GM23338 (cell line): ENCODE measurements around the gene BTRC.

Experiments used
- CREB1 ChIP-seq: fragments of 250-450 bp; sonication (Bioruptor Pico); IDR thresholded peaks from 2 replicates; pipeline ENCODE4 v1.5.0; 2020; ENCODE audit warnings: low read depth, mild to moderate bottlenecking, moderate library complexity
- EZH2 ChIP-seq: fragments of 200-600 bp; sonication (generic); IDR thresholded peaks from one replicate; pipeline ENCODE4 v1.8.0; 2017; ENCODE audit warnings: antibody characterized with exemption, mild to moderate bottlenecking, low read depth; ENCODE audit not compliant: unreplicated experiment
- EZH2phosphoT487 ChIP-seq: fragments of 200-600 bp; sonication (generic); IDR thresholded peaks from one replicate; pipeline ENCODE4 v1.8.1; 2018; ENCODE audit warnings: antibody characterized with exemption; ENCODE audit not compliant: unreplicated experiment
- JUNB ChIP-seq: IDR thresholded peaks from one replicate; pipeline ENCODE4 v1.6.1; 2016; ENCODE audit warnings: antibody characterized with exemption; ENCODE audit not compliant: unreplicated experiment
- POLR2AphosphoS5 ChIP-seq: IDR thresholded peaks from 2 replicates; pipeline ENCODE4 v1.6.1; 2016; ENCODE audit warnings: antibody characterized with exemption, low read depth
- REST ChIP-seq: IDR thresholded peaks from one replicate; pipeline ENCODE4 v1.6.1; 2018; ENCODE audit warnings: antibody characterized with exemption; ENCODE audit not compliant: unreplicated experiment
- ZNF331 ChIP-seq: fragments of 250-450 bp; sonication (Bioruptor Pico); IDR thresholded peaks from 2 replicates; pipeline ENCODE4 v1.5.0; 2020; ENCODE audit warnings: low read depth, mild to moderate bottlenecking, moderate library complexity
- TF ChIP-seq, protein P1 (sequence below), 2 experiments: fragments of 200-600 bp in 1 of 2; sonication (generic) in 1 of 2; conservative IDR thresholded peaks; 2 replicates each; pipeline versions ENCODE4 v1.5.1 to v1.6.1; 2016 to 2017; ENCODE audit warnings: antibody characterized with exemption in 2 of 2, low read depth in 2 of 2, mild to moderate bottlenecking in 2 of 2, moderate library complexity in 1 of 2
- TF ChIP-seq, protein P2 (sequence below): IDR thresholded peaks from 2 replicates; pipeline ENCODE4 v1.6.1; 2016; ENCODE audit warnings: antibody characterized with exemption

- TF ChIP-seq POLR2AphosphoS5 (no peak), EZH2 (no peak), EZH2phosphoT487 (no peak), ZNF331 (no peak), JUNB (no peak), CREB1 (CRISPR knock-in tag) (no peak), REST (no peak)
- TF ChIP-seq, protein P1, sequence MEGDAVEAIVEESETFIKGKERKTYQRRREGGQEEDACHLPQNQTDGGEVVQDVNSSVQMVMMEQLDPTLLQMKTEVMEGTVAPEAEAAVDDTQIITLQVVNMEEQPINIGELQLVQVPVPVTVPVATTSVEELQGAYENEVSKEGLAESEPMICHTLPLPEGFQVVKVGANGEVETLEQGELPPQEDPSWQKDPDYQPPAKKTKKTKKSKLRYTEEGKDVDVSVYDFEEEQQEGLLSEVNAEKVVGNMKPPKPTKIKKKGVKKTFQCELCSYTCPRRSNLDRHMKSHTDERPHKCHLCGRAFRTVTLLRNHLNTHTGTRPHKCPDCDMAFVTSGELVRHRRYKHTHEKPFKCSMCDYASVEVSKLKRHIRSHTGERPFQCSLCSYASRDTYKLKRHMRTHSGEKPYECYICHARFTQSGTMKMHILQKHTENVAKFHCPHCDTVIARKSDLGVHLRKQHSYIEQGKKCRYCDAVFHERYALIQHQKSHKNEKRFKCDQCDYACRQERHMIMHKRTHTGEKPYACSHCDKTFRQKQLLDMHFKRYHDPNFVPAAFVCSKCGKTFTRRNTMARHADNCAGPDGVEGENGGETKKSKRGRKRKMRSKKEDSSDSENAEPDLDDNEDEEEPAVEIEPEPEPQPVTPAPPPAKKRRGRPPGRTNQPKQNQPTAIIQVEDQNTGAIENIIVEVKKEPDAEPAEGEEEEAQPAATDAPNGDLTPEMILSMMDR (conservative IDR thresholded peaks at IDR 0.05; ENCODE audit: low read depth in 2 of 2), result no peak
- TF ChIP-seq, protein P2, sequence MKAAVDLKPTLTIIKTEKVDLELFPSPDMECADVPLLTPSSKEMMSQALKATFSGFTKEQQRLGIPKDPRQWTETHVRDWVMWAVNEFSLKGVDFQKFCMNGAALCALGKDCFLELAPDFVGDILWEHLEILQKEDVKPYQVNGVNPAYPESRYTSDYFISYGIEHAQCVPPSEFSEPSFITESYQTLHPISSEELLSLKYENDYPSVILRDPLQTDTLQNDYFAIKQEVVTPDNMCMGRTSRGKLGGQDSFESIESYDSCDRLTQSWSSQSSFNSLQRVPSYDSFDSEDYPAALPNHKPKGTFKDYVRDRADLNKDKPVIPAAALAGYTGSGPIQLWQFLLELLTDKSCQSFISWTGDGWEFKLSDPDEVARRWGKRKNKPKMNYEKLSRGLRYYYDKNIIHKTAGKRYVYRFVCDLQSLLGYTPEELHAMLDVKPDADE, result no peak
These were observed 158.0 kb downstream of the BTRC start for GRCh38 chr10:101511938-101512337.
